HFFc6 (cell line): ENCODE data around the gene EDDM3A. TPM values are rescaled to one million over a fixed set of nuclear protein-coding genes. Genes with fewer than 3 reads are reported as not detected.
"Not testable (repeated sequence)": the region's sequence is repeated elsewhere in the genome, so short reads cannot be mapped to it uniquely, and the experiment has no call there.

ENCODE experiments used
- DNase-seq: peaks from one replicate; pipeline ENCODE4 v3.0.0-alpha.2; 2018
- H3K27ac Mint-ChIP-seq: 2 replicates; pipeline ENCODE4 v1.8.0; 2020; ENCODE audit warnings: mild to moderate bottlenecking, mixed read lengths
- H3K27me3 Mint-ChIP-seq: 2 replicates; pipeline ENCODE4 v1.8.0; 2021; ENCODE audit warnings: mild to moderate bottlenecking, moderate library complexity, mixed read lengths; ENCODE audit not compliant: insufficient read depth
- H3K36me3 Mint-ChIP-seq: 2 replicates; pipeline ENCODE4 v1.8.0; 2021; ENCODE audit warnings: low read depth, mixed read lengths
- H3K4me1 Mint-ChIP-seq: 2 replicates; pipeline ENCODE4 v1.8.0; 2020; ENCODE audit warnings: low read depth, mixed read lengths
- H3K4me3 Mint-ChIP-seq: 2 replicates; pipeline ENCODE4 v1.8.0; 2020; ENCODE audit warnings: mild to moderate bottlenecking, moderate library complexity, mixed read lengths
- H3K9me3 Mint-ChIP-seq: 2 replicates; pipeline ENCODE4 v1.8.0; 2020; ENCODE audit warnings: mild to moderate bottlenecking, mixed read lengths
- CTCF ChIP-seq: fragments of 200-600 bp; sonication (generic); IDR thresholded peaks from 2 replicates; pipeline ENCODE4 v1.5.0; 2021; ENCODE audit warnings: antibody characterized with exemption, mild to moderate bottlenecking
- total RNA-seq, 6 experiments: library from RNA; stranded (reverse); fragmentation: NEBNext Ultra II Directional; extraction: Animal tissue kit (Norgen Biotek cat#: 25700); gene quantifications; 2 replicates in 1 of 6; 3 replicates in 5 of 6; pipeline ENCODE4 v1.2.3, GENCODE V29; 2021

The EDDM3A gene
- total RNA-seq, 6 experiments from 2014 or later = not detected

GRCh38 chr14:20699931-20700330 lies 45.8 kb upstream of the EDDM3A start:
- Mint-ChIP-seq H3K36me3 (no peaks in the 10 kb centered on the region), H3K9me3 (no peaks in the 10 kb centered on the region), H3K4me1 (peaks cover 10% of the 10 kb centered on the region), H3K27me3 (peaks cover 3% of the 10 kb centered on the region), H3K27ac (no peak overlapping the region), H3K4me3 (no peak overlapping the region)
- TF ChIP-seq CTCF = no peak
- DNase-seq = no peak

DNA sequence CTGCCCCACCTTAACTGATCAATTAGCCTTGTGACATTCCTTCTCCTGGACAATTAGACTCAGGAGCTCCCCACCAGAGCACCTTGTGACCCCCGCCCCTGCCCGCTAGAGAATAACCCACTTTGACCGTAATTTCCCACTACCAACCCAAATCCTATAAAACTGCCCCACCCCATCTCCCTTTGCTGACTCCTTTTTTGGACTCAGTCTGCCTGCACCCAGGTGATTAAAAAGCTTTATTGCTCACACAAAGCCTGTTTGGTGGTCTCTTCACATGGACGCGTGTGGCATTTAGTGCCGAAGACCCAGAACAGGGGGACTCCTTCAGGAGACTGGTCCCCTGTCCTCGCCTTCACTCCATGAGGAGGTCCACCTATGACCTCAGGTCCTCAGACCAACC lies 44.7 kb upstream of the EDDM3A start:
- not testable (repeated sequence) for H3K4me1 Mint-ChIP-seq, H3K9me3 Mint-ChIP-seq, DNase-seq, H3K27me3 Mint-ChIP-seq, H3K36me3 Mint-ChIP-seq, H3K4me3 Mint-ChIP-seq, H3K27ac Mint-ChIP-seq

GRCh38 chr14:20706657-20707355 lies 38.9 kb upstream of the EDDM3A start:
- DNase-seq = no peak
- Mint-ChIP-seq H3K27ac (no peak overlapping the region), H3K4me3 (no peak overlapping the region), H3K9me3 (no peaks in the 10 kb centered on the region), H3K4me1 (peaks cover 6% of the 10 kb centered on the region; the same call in 1 of the 2 replicates), H3K36me3 (no peaks in the 10 kb centered on the region), H3K27me3 (peaks cover 3% of the 10 kb centered on the region; the same call in 1 of the 2 replicates)
- TF ChIP-seq CTCF = no peak

- Mint-ChIP-seq H3K4me3 (no peak overlapping the region), H3K9me3 (no peaks in the 10 kb centered on the region), H3K27ac (no peak overlapping the region), H3K36me3 (no peaks in the 10 kb centered on the region), H3K4me1 (peaks cover 6% of the 10 kb centered on the region; the same call in 1 of the 2 replicates), H3K27me3 (peaks cover 3% of the 10 kb centered on the region; the same call in 1 of the 2 replicates)
- DNase-seq = no peak
- no peak for TF ChIP-seq CTCF
Measured at GRCh38 chr14:20707622-20708021, 38.1 kb upstream of the EDDM3A start.

DNA sequence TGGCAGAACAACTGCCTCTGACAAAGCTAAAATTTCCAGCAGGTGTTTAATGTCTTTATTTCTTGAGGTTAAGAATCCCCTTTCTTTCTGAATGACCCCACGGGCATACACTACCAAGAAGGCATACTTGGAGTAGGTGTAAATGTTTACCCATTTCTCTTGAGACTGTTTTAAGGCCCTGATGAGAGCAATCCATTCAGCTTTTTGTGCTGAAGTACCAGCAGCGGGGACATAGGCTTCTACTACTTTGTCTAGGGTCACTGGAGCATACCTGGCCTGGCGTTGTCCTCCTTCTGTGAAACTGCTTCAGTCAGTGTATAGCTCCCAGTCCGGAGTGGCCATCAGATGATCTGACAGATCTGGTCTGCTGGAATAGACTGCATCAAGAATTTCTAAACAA lies 34.4 kb upstream of the EDDM3A start:
- Mint-ChIP-seq H3K4me1 (peaks cover 6% of the 10 kb centered on the region; the same call in 1 of the 2 replicates), H3K27ac (no peak overlapping the region), H3K36me3 (no peaks in the 10 kb centered on the region), H3K9me3 (no peaks in the 10 kb centered on the region; the same call in 1 of the 2 replicates), H3K4me3 (no peak overlapping the region), H3K27me3 (peaks cover 9% of the 10 kb centered on the region; the same call in 1 of the 2 replicates)
- no peak for TF ChIP-seq CTCF
- no peak for DNase-seq

DNA sequence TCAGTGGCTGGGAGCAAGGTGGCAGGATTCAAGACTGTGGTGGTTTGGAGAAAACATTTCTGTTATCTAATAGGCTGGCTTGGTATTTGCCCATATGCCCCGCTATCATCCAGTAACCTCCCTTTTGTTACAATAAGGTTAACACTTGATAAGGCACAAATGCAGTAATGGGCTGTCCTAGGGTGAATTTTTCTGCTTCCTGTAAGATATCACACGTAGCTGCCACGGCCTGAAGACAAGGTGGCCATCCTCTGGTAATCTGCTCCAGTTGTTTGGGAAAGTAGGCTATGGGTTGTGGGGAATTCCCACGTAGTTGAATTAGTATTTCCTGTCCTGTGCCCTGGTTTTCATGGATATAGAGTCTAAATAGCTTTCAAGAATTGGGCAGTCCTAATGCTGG lies 34.0 kb upstream of the EDDM3A start:
- DNase-seq = no peak
- Mint-ChIP-seq H3K27ac (no peak overlapping the region), H3K9me3 (no peaks in the 10 kb centered on the region; the same call in 1 of the 2 replicates), H3K27me3 (peaks cover 9% of the 10 kb centered on the region; the same call in 1 of the 2 replicates), H3K36me3 (no peaks in the 10 kb centered on the region), H3K4me3 (no peak overlapping the region), H3K4me1 (peaks cover 6% of the 10 kb centered on the region; the same call in 1 of the 2 replicates)
- no peak for TF ChIP-seq CTCF
